Activated CD4-positive, alpha-beta T cell treated with anti-CD3 and anti-CD28 coated beads for 4 hours (primary cell): ENCODE measurements around the gene ROPN1L.

Experiments used
- DNase-seq, 2 donors: peaks; one replicate each; pipeline ENCODE4 v3.0.0-alpha.2; 2020

Gene ROPN1L

DNA sequence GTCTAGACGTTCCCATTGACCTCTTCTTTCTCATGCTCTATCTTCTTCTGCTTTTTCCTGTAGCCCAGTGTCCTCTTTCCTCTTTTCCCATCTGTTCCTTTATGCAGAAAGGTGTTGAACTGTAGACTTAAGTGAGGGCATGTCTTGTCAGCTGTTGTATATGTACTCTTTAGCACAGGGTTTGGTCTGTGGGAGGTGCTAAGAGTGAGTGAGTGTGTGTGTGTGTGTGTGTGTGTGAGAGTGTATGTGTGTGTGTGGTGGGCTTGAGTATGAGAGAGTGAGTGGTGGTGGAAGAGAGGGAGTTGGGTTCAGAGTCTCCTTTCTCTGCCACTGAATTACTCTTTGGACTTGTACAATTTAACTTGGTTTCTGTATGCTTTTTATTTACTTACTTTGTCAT lies 10.3 kb upstream of the ROPN1L start:
- no peak for DNase-seq

DNA sequence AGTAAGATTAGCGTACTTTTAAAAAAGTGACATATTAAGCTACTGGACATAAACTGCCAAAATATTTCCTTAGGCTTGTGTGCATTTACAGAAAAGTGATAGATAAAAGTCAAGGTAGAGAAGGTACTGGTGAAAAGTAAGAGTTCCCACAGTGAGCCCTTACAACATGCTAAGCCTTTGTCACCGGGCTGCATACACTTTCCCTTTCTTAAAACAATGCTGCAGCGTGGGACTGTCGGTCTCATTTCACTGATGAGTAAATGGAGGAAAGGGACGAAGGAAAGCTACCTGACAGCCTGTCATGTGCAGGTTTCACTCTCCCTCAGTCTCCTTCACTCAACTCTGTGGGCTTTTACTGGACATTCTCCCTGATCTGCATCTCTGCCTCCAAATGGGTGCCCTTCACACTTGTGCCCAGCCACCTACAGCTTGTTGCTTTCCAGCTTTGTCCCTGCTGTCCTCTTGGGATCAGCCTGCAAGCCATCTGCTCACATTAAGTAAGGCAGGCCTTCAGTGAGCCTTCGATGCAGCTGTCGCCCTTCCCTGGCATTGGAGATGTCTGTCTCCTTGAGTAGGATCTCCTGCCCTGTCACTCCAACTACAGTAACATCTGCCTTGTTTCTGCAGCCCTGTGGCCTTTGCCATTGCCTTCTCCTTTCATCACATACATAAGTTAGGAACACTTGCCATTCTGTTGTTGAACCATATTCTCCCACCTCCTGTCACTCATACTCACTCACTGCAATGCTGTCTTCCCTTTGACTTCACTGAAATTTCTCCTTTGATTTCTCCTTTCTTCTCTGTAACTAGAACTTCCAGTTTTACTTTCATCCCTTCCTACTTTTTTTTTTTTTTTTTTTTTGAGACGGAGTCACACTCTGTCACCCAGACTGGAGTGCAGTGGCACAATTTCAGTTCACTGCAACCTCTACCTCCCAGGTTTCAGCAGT lies 9.3 kb upstream of the ROPN1L start:
- DNase-seq: no peak

DNA sequence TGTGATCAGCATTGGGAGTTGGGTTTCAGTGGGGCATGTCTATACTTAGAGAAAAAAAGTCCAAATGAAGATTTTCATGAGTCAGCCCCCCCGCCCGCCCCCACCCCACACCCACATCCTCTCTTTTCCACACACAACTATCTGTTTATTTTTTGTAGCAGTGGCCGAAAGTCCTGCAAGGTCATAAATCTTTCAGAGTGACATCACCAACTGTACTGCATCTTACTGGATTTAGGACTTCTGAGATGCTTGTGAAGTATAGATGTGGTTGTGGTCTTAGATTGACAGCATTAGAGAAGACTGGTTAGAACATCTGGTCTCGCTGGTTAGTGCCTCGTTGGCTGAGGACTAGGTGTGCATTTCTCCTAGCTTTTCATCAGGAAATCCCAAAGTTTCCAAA lies 7.3 kb upstream of the ROPN1L start:
- DNase-seq: no peak

DNA sequence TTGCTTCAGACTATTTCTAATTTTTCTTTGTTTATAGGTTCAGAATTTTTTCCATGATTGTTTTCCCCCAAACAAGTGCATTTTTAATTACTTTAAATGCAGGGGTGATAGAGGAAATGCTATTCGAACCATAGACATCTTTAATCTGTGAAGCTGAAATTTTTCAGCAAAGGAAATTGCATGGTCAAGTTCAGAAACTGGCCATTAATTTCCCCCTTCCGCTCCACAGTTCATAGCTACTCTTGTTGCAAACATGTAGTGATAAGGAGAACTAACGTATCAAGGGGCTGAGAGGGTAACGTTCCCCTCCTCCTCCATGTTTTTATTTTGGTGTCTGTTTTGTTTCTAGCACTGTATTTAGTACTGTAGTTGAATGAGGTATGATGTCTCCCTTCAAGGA lies 3.4 kb upstream of the ROPN1L start:
- DNase-seq: no peak

DNA sequence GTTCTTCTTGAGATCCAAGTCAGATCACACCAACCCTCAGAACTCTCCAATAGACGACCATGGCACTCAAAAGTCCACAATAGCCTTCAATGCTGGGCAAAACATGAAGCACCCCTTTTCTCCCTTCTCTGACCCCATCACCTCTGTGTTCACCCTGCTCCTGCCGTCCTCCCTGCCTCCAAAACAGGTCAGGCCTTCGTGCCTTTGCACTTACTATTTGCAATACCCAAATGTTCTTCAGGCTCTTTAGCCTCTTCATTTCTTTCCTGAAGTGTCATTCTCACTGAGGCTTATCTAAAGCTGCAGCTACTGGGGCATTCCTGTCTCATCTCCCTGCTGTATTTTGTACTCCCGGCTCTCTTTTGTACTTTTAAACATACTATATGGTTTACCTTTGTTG lies 2.0 kb upstream of the ROPN1L start:
- DNase-seq: no peak

DNA sequence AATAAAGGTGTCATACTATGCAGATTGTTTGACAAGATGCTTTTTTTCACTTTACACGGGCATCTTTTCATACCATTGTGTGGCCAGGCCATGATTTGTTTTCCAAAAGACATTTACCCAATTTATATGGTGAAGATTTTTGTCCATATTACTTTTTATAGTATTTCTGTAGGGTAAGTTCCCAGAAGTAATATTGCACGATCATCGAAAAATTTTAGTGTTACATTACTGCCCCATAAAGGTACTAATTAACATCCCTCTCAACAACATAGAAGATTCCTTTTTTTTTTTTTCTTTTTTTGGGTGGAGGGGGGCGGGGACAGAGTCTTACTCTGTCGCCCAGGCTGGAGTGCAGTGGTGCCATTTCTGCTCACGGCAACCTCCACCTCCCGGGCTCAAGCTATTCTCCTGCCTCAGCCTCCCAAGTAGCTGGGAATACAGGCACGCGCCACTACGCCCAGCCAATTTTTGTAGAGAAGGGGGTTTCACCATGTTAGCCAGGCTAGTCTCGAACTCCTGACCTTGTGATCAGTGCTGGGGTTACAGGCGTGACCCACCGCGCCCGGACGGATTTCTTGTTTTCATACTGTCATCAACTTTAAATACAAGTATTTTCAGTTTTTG lies 1.2 kb upstream of the ROPN1L start:
- DNase-seq: no peak

DNA sequence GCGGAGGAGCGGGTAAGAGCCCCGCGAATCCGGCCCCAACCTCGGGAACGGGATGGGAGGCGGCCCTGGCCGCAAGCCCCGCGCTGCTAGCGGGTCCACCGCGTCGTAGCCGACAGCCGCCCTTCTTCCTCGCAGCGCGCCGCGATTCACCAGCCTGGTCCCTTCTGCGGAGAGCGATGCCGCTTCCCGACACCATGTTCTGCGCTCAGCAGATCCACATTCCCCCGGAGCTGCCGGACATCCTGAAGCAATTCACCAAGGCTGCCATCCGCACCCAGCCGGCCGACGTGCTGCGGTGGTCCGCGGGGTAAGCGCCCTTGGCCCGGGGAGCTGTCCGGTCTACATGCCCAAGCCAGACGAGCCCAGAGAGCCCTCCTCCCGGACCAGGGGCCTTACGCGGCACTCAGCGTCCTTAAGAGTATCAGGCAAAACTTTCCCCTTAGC lies 335 bp downstream of the ROPN1L start:
- no peak for DNase-seq

DNA sequence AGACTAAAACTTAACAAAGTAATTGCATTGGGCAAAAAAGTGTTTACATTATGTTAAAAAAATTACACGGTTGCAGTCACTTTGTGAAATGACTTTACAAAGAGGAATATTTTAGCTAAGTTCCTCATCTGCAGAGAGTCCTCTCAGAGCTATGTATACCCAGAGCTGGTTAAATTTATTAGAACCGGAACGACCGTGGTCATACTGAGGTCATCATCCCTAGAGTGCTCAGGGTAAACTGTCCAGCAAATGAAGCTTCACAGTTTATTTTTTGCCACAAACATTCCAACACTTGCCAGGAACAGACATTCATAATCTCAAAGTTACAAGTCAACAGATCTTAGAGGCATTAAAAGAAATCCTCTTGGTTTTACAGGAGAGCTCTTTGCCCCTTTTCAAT lies 897 bp downstream of the ROPN1L start:
- DNase-seq: no peak

DNA sequence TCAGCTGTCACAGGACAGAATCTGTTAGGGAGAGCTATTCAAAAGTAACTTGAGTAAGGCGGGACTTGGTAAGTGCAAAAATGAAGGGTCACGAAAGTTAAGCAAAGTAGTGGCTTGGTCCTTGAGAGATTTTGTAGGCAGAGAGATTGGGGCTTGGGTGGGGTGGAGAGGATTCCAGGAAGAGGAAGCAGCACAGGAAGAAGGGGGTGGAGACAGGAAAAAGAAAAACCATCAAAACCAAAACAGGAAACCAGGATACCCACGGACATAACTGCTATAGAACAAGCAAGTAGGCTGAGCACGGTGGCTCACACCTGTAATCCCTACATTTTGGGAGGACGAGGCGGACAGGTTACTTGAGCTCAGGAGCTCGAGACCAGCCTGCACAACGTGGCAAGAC lies 3.7 kb downstream of the ROPN1L start:
- DNase-seq: peak in 1 of 2 donors; percentile 4

DNA sequence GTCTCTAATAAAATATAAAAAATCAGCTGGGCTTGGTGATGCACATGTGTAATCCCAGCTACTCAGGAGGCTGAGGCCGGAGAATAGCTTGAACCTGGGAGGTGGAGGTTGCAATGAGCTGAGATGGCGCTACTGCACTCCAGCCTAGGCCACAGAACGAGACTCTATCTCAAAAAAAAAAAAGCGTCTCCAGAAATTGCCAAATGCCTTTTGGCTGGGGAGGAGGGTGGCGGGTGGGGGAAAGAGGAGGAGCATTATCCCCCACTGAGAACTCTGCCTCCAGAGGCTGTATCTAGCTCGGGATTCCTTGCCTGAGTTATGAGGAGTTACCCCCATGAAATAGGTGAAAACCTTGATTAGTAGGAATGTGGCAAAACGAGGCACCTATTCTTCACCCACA lies 4.8 kb downstream of the ROPN1L start:
- no peak for DNase-seq

DNA sequence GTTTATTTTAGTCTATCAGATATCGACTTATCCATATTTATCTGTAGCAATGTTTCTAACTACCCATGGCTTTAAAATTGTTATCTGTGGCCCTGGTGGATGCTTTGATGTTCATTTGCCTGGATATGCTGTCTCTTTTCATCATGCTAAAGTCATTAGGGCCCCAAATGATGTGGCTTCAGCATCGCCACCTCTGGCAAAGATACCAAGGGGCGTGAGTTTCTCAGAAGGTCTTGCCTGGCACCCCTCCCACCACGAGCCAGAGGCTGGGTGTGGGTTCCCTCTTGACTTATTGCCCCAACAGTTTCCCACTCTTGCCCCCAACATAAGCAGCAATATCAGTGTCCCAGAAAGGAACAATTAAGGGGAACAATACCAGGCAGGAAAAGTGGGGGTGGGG lies 5.4 kb downstream of the ROPN1L start:
- no peak for DNase-seq

DNA sequence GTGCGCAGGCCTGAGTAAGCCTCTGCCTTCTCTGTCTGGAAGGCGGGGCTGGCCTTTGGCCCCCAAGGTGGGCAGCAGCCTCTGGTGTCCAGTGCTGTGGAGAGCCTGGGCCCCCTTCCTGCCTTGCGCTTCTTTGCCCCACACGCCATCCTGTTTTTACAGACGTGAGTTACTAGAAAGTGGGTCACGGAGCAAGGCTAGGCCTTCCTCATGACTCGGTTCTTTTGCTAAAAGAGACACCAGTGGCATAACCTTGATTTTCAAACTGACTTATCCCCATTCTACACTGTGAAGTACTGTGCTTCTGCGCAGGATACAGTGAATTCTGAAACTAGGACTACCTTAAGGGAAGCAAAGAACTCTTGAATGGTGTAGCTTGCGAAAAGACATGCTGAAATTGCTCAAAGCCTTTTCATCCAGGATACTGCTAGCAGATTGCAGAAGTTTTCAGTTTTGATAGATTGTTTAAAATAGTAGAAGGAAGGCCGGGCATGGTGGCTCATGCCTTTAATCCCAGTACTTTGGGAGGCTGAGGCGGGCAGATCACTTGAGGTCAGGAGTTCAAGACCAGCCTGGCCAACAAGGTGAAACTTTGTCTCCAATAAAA lies 7.2 kb downstream of the ROPN1L start:
- DNase-seq: no peak

DNA sequence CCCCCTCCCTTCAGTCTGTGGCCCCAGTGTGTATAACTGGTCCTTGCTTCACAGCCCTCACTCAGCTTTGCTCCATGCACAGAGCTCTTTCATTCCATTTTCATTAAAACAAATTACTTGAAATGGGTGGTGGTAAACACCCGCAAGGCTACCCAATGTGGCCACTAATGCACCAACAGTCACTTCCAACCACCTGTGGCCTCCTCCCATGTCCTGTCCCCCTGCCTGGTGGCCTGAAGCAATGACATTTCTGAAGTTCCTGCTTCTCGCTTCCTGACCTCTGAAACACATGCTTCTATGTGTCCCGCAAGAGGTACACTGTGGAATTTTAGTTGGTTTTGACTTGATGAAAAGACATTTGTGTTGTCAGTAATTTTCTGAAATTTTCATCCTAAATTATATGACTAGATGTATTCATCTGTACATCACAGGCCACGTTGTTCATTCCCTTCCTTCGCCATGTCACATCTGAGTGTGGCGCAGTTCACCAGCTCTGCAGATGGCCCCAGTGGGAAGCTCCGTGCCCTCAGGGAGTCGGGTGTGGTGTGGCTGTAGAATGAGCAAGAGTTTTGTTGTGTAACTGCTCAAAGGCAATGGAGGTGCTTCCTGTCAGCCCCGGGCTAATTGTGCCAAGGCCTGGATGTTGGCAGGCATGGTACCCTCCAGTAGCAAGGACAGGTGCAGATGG lies 9.6 kb downstream of the ROPN1L start:
- DNase-seq: no peak

DNA sequence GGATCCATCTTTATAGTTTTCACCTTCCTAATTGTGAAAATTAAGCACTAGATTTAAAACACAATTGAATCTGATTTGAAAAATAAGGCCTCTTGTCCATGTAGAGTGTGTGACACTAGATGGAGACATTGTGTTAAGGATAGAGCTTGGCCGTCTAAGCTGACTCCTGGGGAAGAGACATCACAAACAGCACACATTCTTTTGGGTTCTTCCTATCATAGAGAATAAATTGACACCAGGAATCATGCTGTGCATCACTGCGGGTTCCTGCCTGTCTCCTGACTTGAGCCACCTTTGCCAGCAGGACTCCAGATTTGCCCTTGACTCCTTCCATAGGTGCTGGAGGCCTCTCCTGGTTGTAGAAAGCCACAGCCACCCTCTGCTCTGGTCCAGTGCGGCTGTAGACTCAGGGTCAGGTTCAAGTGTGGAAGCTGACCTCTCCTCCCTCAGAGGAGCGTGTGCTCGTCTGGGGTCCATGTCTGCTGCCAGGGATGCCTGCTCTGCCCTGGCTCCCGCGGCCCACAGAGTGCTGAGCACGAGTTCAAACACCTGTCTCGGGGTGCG lies 11.2 kb downstream of the ROPN1L start:
- DNase-seq: peak in 1 of 2 donors; percentile 13

DNA sequence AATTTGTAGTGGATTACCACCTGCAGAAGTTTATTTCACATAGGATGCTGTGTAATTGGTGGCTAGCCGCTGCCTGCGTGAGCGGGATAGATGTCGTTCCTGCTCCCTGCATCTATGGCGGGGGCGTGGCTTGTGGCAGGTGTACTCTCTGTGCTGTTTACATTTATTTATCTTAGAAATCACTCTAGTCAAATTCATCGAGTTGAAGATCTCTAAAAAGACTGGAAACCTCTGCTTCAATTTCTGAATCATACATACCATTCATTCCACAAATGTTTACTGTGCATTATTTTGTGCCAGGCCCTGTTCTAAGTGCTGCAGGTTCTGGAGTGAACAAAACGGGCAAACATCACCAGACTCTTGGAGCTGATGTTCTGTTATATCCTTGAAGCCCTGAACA lies 11.9 kb downstream of the ROPN1L start:
- DNase-seq: no peak

DNA sequence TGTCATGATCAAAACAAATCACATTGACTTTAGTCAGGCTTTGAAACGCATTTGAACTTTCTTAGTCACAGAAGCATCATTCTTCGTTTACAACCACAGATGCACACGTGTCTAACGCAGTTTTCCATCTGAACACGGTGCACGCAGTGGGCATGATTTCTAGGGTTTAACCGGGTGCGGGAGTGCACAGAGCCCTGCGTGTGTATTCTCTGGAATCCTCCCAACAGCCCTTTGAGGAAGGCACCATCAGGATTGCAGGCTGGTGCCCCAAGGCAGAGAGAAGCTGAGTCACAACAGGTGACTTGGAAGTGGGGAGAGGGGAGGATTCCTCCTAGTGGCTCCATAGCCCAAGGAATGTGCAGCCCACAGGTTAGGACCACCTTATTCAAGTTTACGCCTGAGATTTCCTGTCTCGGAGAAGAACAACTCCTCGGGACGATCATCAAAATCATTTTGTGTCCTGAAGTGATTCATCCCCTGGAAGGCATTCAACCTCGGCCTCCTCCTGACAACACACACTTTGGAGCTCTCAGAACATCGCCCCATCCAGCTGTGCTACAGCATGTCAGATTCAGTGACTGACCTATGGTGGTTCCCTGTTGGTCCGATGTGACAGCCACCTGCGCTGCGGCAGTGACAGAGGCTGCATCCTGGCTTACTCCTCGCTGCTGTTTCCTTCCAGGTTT lies 13.1 kb downstream of the ROPN1L start:
- no peak for DNase-seq

DNA sequence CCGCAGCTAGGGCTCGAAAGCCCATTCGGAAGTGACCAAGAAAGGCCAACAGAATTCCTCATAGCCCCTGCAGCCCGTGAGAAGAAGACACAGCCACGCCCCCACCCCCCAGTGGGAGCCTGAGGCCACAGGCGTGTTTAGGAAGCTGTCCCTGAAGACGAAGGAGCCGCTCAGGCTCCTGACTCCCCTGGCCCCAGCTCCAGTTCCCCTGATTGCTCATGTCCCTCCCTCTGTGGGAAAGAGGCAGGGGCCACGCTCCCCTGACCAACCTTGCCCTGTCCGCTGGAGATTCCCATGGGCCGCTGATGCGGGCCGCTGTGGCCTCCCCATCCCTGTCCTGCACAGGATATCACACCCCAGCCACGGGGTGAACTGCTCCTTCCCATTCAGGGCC lies 13.6 kb downstream of the ROPN1L start:
- DNase-seq: no peak

DNA sequence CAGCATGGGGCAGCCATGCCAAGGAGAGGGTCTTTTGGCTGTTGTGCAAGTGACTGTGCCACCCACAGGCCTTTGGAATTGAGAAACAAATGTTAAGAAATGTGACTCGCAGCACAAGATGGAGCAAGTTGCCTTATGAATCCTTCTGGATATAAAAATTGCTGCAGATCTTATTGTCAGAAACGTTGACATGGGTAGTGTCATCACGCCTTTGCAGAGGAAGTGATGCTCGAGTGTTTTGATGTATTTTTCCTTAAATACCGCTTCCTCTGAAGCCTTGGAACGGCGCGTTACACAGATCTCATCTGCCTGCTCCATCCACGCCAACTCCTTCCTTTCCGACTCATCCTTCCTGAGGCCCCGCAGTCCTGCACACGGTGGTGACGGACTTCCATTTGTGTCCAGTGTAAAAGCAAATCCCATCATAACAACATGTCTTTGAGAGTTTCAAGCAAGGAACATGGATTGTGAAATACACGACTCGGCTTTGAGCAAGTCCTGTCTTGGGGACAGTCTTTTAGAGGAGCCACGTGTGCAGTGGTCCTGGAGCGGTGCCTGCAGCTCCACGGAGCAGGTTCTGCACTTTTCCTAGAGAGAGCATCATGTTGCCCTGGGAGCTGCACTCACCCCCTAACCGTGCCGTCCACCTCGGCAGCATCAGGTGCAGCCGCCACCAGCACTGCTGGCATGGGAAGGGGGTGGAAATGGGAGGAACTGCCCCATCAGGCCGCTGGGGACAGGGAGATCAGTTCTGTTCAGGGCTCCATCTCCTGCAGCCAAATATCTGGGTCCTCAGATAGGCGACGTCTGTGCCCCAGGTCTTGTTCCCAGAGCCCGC lies 15.1 kb downstream of the ROPN1L start:
- no peak for DNase-seq

DNA sequence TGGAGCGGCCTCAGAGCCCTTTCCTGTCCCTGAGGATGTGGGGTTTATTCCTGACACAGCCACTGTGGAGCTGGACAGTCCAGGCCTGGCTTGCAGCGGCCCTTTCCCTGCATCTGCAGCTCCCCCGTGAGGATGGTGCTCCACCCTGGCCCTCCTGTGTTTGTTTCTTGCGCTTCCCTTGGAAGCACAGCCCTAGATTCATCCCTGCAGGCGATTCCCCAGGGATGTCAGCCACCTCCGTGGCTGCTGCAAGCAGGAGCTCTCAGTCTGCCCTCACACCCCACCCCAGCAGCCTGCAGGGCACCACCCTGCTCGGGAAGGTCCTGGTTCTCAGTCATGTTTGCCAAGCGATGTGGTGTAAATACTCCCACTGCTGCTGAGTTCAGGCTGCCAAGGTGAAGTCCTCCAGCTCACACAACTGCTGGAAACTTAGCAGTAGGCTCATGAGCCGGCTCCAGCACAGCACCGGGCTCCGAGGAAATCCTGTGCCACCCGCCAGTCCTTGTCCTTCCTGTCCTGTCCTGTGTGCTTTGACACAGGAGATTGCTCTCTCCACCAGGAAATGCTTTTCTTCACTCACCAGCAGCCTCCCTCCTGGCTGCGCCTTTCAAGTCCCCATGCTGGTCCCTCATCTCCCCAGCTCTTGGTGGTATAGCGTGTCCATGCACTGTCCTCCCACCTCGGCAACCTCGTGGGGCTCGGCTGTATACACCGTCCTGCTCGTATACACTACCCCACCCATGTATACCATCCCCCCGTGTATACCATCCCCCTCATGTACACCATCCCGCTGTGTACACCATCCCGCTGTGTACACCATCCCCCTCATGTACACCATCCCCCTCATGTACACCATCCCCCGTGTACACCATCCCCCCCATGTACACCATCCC lies 16.2 kb downstream of the ROPN1L start:
- DNase-seq: no peak
